Islet precursor cell (in vitro differentiated cells): ENCODE results near the gene CXCR6.

Experiments
- DNase-seq: peaks from one replicate; pipeline ENCODE4 v3.0.0-alpha.2; 2018

CXCR6 gene

DNA sequence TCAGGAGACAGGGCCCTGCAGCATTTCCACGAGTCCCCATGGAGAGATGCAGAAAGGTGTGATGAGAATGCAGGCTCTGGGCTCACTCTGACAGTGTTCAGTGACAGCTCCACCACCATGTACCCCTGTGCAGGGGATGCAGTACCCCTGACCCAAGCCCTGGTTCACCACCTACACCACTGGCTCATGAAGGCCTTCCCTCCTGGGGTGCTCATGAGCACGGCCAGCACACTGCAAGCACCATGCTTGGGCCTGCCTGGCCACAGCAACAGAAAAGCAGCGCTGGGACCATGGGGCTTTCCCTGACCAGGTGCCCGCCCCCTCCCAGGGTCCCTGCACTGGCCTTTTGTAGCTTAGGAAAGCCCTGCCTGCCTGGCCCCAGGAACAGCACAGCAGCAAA lies 6.2 kb downstream of the CXCR6 start:
- DNase-seq: no peak

DNA sequence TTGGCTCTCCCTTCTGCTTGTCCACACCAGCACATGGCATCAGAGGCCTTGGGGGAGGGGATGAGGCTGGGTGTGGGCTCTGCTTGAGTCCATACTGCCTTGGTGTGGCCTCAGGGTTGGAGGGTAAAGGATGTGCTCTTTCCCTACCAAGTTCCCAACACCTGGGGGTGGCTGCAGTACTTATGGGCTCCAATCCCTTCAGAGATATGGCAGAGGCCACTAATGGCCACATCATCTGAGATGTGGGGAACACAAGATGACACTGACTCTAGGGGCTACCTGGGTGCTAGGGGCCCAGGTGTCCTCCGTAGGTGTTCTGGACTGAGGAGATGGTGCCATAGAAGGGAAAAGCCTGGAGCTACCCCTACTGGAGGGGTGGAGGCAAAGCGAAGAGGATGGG lies 6.9 kb downstream of the CXCR6 start:
- no peak for DNase-seq

DNA sequence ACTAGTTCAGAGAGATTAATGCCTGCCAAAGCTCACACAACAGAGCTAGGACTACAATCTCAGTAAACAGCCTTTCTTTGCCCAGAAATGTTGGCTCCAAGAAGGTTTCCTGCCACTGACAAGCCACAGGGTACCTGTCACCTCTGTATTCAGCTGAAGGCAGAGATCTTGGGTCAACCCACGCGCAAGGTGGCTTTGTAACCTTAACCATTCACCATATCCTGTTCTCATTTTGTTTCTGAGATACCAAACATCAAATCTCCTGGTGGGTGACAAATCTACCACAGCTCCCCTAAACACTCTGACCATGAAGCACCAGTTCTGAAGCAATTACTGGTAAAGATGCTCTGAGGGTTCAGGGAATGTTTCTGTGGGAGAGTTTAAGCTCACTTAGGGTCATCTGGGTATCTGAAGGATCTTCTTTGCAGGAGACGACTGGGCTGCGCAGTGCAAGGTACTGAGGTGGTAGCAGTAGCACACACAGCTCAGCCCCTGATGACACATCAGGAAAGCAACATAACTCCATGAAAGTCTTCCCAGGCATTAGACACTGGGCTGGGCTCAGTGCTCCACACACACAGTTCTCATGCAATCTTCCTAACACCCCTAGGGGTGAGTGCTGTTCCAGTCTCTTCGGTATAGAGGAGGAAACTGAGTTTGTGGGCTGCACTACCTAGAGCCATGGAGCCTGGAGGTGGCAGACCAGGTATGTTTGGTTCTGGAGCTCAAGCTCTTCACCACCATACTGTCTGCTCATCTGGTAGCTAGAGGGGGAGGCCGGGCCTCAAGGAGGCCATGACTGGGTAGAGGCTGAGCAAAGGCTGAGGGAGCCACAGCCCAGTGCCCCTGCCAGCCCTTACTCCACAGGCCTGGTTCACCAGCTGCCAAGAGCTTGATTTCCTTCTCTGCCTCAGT lies 7.7 kb downstream of the CXCR6 start:
- no peak for DNase-seq

DNA sequence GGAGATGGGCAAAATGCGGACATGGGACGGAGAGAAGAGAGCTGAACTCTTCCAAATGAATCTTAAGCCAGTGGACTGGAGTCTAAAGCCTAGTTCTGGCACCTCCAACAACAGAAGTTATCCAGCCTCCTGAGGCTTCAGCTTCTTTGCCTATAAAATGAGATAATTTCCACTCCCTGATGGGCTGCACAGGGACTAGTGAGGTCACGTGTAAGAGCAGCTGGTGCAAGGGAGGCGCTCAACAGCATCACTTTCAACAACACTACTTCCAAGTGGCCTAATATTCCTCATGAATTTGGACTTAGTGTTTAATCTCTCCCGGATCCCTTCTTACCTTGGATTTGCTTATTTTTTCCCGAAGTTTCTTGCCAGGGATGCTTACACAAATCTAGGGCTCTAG lies 8.7 kb downstream of the CXCR6 start:
- no peak for DNase-seq

DNA sequence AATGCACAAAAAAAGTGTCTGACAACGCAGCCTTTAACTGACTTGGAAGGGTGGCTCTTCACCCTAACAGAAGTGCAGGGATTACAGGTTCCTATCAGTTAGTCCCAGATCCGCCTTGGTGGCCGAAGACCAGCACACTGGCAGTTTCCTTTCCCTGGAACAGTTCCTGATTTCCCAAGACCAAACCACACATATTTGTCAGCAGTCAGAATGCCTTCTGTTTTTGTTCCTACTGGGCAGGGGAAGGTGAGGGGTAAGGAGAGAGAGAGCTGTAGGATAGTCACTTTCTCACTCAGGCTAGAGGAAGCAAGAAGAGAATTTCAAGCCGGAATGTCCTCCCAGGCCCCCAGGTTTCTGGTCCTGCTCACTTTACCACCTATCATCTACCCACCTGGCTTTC lies 9.2 kb downstream of the CXCR6 start:
- DNase-seq: no peak

DNA sequence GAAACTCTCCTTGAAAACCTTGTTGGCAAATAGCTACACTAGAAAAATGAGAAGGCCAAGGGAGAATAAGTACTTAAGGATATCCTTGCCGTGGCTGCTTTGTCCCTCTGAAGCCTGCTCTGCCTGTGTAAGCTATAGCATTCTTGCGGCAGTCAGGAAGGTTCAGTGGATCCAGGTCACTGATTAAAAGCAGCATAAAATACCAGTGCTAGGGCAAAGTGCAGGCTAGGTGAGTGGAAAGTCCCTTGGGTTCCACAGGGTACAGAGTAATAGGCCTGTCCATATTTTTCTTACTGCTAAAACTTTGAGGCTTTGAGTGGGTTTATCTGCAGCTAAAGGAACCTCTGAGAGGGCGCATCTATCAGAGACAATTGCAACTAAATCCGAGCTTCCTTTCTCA lies 10.3 kb downstream of the CXCR6 start:
- no peak for DNase-seq

DNA sequence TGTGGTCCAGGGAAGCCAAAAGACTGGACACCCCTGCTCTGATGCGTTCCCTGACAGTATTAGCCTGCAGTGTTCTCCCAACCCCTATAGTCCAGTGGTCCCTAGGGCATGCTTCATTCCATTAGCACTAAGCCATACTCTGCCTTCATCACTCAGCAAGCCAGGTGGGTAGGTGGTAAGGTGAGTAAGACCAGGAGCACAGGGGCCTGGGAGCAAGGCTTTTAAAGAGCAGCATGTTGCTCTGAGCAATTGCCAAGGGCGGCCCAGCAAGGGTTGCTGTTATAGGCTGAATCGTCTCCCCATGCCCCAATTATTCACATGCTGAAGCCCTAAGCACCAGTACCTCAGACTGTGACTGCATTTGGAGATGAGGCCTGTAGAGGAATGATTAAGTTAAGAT lies 11.0 kb downstream of the CXCR6 start:
- no peak for DNase-seq

DNA sequence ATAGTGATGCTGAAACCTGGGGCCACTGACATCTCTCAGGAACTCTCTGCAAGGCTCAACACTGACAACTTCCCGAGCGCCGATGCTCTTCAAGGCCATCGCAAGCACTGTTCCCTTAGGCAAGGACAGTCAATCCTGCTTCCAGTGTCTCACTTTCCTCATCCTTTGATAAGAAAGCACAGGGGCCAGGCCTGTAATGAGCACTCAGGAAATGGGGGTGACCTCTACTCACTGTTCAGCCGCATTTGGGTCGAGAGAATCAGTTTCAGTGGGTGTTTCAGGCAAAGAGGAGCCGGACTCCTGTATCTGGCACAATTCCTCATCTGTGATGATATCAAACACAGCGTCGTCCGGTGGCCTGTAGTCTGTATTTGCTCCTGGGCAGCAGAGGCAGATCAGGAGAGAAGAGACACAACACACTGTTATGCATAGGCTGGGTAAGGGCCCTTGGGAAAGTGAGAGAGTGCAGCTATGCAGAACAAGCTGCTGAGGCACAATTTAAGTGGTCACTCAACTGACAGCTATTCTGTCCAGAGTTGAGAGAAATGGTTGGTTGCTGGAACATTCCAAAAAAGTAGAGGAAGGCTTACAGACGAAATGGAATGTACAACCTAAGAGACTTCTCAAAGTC lies 11.9 kb downstream of the CXCR6 start:
- no peak for DNase-seq

DNA sequence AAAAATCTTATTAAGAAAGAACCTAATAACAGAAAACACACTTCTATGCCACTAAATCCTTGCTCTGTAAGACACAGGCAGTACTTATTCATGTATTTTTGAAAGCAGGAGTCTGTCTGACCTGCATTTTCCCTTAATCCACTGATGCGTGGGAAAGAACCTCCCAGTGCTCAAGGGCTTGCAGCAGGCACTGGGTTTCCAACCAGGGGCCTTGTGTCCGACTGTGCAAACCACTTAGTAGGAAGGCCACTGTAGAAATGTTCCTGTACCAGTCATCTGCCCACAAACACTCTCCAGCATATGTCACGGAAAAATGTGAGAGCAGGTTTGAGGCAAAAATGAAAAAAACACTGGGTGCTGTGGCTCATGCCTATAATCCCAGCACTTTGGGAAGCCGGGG lies 12.4 kb downstream of the CXCR6 start:
- no peak for DNase-seq

DNA sequence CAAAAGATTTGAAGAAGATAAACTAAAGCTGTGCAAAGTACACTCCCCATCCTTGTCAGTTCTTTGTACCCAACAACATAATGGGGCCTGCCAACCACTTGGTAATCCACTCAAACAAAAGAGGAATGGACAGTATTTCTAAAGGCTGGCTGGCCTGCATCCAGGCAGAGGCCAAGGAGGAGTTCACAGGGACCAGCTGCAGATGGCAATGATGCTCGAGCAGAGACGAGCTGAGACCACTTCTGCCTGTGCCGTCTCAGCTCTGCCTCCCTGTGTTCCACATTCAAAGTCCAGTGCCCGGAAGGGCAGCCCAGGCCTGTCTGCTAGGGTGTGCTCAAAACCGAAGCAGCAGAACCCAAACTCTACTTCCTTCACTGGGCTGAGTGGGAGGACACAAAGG lies 14.3 kb downstream of the CXCR6 start:
- no peak for DNase-seq

DNA sequence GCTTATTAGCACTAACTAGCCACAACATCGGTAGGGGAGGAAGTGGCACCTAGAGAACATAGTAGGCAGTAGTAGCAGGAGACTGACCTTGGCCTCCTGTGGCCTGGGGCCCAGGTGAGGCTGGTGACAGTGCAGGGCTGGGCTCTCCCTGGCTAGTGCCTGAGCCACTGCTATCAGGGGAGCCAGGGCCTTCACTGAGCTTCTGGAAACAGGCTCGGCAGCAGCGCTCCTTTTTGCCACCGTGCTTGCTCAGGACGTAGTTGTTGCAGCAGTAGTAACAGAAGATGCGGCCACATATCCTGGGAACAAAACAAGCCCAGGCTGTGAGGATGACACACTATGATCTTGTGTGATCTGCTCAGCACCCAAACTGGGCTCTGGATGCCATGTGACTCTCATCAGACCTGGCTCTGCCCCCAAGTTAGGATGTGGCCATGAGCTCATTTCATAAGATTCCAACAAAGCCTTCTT lies 15.1 kb downstream of the CXCR6 start:
- no peak for DNase-seq

DNA sequence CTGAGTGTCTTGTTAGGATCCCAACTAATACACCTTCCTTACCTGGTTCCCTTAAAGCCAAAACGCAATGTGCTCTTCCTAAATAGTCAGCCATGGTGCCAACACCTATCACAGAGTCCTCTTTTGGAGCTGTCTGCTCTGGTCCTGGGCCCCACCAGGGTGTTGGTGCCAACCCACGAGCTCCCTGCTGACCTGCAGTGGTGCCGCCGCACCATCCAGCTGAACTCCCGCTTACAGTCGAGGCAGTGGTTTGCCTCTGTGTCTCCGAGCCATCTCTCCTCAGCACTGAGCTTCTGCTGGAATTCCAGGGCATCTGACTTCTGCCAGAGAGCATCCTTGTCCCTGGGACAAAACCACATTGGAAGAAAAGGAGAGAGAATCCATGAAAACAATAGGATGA lies 15.9 kb downstream of the CXCR6 start:
- DNase-seq: no peak

DNA sequence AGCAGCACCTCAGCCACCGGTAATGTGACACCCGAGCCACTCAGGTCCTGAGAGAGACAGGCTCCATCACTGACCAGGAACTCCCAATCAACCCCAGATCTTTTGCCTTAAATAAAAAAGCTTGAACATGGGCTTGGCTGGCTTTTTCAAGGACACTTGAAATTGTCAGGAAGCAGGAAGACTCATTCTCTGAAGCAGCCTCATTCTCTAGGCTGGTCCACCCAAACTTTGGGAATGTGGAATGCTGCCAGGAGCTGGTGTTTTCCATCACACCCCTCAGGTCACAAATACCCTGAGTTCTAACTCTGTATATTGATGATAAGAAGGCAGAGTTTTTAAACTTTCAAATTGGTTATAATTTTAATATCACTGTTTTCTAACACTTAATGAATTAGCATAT lies 17.0 kb downstream of the CXCR6 start:
- DNase-seq: no peak

DNA sequence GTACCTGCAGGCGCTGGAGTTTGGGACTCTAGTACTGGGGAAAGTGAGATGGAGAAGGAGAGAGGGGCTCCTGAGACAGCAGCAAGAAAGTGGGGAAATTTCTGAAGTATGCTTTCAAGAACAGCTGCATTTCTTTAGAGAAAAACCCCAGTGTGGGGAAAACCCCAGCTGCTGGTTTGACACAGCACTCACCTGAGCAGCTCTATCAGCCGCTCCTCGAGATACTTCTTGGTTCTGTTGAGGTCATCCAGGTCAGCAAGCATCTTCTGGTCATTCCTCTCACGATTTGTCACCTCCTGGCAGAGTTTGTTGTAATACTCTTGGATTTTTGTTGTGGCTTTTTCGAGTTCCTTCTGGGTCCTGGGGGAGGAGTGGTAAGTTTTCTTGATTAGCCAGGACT lies 18.8 kb downstream of the CXCR6 start:
- DNase-seq: no peak

DNA sequence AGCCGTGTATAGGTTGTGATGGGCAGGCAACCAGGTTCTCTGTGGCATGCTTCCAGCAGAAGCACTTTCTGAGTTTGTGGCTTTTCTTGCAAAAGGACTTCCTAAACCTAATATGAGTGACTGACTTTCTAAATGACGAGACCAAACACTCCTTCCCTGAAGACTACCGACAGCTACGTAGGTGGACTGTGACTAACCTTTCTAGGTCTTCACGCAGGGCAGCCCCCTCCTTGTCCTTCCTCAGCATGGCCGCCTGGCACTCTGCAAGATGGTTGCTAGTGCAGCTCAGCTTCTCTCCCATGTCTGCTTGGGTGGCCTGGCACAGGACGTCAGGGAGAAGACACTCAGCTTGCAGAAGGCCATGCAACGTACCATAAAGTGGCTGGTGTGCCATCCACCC lies 20.9 kb downstream of the CXCR6 start:
- no peak for DNase-seq

DNA sequence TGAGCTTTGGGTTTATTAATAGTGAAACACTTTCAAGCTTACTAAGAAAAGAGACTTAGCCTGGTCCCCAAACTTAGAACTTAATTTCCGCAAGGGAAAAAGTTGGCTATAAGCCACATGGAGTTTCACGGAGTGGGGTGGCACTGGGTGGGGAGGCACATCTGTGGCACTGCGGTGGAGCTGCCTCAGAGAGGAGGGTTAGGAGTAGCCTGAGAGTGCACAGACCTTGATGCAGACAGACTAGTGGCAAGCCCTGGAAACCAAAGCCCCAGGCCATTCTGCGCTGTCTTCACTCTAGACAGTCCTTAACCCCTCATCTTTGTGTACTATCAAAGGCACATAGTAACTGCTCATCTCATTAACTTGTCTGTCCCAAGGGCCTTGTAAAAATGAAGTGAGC lies 22.0 kb downstream of the CXCR6 start:
- peak; percentile 67 for DNase-seq

DNA sequence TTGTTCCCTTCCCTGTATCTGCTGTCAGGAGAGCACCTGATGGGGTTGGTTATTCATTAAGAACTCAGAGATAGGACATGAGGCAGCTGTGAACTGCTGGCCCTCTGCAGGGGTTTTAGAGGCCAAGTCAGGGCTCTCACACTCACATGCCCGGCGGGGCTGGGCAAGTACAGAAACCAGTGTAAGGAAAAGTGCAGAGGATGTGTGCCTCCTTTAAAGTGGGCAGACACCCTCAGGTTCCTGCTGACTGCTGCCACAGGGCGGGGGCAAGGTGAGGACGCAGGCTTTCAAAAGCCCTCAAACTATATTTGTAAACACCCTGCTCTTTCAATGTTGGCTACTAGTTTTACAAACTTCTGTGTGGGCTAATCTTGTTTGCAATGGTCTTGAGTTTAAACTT lies 22.4 kb downstream of the CXCR6 start:
- no peak for DNase-seq

DNA sequence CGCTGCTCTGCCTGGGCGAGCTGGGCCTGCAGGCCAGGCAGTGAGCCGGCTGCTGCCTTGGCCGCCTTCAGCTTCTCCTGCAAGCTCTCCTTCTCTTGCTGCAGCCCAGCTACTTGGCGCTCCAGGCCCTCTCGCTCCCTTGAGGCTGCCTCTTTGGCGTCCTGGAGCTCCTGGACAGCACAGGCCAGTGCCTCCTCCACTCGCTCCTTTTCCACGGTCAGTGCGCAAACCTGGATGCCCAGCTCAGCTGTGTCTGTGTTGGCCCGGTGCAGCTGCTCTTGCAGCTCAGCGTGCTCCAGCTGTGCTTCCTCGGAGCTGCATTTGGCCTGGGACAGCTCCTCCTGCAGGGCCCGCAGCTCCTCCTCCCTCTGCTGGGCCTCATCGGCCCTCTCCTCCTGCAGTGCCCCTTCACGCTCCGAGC lies 23.1 kb downstream of the CXCR6 start:
- DNase-seq: no peak

DNA sequence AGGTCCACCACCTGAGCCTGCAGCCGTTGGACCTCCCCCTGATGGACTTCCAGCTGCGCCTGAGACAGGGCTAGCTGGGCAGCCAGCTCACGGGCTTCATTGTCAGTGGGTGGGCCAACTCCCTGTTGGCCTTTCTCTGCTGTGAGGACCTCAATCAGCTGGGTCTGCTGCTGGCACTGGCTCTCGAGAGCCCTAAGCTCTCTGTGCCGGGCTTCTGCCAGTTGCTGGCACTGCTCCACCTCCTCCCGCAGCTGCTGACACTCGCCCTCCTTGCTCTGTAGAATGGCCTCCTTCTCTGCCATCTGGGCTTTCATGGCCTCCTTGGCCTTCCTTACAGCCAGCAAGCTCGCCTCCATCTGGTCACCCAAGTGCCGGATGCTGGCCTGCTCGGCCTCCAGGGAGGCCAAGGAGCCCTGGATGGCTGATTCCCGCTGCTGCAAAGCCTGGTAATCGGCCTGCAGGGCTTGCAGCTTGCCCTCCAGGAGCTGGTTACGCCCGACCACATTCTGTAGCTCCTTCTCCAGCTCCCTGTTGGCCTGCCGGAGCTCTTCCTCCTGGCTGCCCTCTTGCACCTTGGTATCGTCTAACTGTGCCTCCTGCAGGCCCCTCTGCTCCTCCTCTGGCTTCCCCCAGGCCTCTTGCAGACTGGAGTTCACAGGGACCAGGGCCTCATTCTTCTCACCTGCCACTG lies 23.8 kb downstream of the CXCR6 start:
- DNase-seq: no peak

DNA sequence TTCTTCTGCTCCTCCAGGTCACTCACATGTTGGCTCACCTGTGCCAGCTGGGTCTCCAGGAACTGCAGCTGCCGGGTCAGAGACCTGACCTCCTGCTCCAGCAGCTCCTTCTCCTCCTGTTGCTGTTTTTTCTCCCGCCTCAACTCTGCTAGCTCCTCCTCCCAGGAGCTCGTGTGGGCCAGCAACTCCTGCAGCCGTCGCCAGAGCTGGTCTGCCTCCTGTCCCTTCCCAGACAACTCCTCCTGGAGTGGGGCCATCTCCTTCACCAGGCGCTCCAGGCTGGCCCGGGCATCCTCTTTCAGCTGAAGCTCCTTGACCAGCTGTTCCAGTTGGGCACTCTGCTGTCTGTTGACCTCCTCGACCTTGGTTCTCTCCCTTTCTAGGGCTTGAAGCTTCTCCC lies 24.5 kb downstream of the CXCR6 start:
- DNase-seq: no peak

DNA sequence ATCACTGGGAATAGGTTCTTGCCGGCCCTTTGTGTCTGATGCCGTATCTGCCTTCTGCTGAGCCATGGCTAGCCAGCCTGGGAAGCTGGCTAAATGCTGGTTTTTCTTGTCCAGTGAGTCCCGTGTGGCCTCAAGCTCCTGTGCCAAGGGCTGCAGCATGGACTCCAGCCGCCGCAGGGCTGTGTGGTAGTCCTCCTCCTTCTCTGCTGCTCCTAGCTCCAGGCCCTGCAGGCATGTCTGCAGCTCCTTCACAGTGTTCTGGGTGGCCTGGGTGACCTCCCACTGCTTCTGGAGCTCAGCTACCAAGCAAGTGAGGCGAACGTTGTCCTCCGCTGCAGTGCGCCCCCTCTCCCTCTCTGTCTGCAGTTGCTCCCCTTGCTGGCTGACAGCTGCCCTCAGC lies 24.9 kb downstream of the CXCR6 start:
- peak; percentile 67 for DNase-seq

DNA sequence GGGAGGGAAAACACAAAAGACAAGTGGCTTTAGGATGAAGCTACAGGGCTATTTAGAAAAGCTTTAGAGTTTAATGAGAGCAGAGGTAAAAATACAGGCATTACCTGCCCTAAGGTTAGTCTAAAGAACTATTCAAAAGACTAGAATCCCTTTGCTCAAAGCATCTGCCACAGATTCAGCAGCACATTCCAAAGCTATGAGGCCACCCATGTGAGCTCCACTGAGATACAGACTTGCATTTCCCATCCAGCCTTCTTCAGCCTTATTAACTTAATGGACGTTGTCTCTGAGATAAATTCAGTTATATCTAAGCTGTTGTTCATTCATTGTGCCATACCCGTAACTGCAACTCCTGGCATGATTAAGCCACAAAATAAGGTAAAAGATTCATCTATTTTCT lies 25.4 kb downstream of the CXCR6 start:
- peak; percentile 86 for DNase-seq

DNA sequence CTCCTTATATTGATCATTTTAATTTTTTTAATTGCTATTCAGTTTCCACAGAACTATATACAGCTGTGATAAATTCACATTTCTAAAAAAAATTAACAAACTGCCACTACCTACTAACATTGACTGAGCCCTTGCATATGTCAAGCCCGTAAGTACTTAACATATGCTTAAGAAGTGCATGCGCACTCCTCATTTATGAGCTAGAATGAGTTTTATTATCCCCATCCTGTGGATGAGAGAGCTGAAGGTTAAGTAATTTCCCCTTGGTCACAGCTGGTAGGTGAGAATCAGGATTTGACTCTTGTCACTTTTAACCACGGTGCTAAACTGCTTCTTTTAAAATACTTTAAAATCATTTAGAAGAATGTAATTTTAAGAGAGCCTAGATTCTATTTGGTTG lies 25.9 kb downstream of the CXCR6 start:
- DNase-seq: no peak

DNA sequence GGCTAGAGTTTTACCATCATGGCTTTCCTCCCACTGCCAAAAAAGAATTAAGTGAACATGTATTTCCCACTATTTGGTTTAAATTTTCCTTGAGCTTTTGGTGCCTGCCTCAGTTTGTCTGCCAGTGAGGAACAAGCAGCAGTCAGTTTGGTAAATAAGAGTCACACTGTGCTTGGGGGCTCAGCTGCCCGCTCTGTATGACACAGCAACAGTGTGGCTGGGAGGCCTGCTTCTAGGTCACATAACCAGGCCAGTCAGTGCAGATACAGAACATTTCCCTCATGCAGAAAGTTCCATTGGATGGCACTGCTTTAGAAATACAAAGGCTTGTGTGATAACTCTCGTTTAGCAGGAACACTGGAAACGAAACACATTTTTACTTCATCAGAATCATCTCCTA lies 26.7 kb downstream of the CXCR6 start:
- DNase-seq: no peak
